Parathyroid adenoma (tissue), 2 donors: Measurements from ENCODE around the gene AGBL4.
A peak's percentile ranks its signal among the peaks of the same experiment; 100 is the strongest.

Experiments
- H2AFZ ChIP-seq: fragments of 300-600 bp; sonication (generic); one replicate; pipeline ENCODE4 v1.7.0; 2017; ENCODE audit warnings: antibody characterized with exemption, mild to moderate bottlenecking
- H3K27ac ChIP-seq: fragments of 300-600 bp; sonication (generic); one replicate; pipeline ENCODE4 v1.7.0; 2017
- H3K27me3 ChIP-seq: fragments of 300-600 bp; sonication (generic); one replicate; pipeline ENCODE4 v1.7.0; 2017; ENCODE audit warnings: low read length; ENCODE audit not compliant: control insufficient read depth, insufficient read depth
- H3K36me3 ChIP-seq: fragments of 300-600 bp; sonication (generic); one replicate; pipeline ENCODE4 v1.7.0; 2017; ENCODE audit warnings: low read length; ENCODE audit not compliant: control insufficient read depth, insufficient read depth
- H3K4me1 ChIP-seq: fragments of 300-600 bp; sonication (generic); one replicate; pipeline ENCODE4 v1.7.0; 2017; ENCODE audit warnings: control low read depth
- H3K4me2 ChIP-seq: fragments of 300-600 bp; sonication (generic); one replicate; pipeline ENCODE4 v1.7.0; 2017; ENCODE audit warnings: low read length
- H3K4me3 ChIP-seq: fragments of 300-600 bp; sonication (generic); one replicate; pipeline ENCODE4 v1.7.0; 2017; ENCODE audit warnings: low read depth, low read length
- H3K79me2 ChIP-seq: fragments of 300-600 bp; sonication (generic); one replicate; pipeline ENCODE4 v1.7.0; 2017; ENCODE audit warnings: control low read depth
- H3K9ac ChIP-seq: fragments of 300-600 bp; sonication (generic); one replicate; pipeline ENCODE4 v1.7.0; 2017; ENCODE audit warnings: mild to moderate bottlenecking
- H3K9me3 ChIP-seq: fragments of 300-600 bp; sonication (generic); one replicate; pipeline ENCODE4 v1.7.0; 2017; ENCODE audit warnings: low read length; ENCODE audit not compliant: control insufficient read depth
- TF ChIP-seq, protein P1 (sequence below): fragments of 300-600 bp; sonication (generic); IDR thresholded peaks from one replicate; pipeline ENCODE4 v1.7.0; 2017; ENCODE audit warnings: antibody characterized with exemption, mild to moderate bottlenecking
- donor health status: primary hyperparathyroidism.

Gene AGBL4

DNA sequence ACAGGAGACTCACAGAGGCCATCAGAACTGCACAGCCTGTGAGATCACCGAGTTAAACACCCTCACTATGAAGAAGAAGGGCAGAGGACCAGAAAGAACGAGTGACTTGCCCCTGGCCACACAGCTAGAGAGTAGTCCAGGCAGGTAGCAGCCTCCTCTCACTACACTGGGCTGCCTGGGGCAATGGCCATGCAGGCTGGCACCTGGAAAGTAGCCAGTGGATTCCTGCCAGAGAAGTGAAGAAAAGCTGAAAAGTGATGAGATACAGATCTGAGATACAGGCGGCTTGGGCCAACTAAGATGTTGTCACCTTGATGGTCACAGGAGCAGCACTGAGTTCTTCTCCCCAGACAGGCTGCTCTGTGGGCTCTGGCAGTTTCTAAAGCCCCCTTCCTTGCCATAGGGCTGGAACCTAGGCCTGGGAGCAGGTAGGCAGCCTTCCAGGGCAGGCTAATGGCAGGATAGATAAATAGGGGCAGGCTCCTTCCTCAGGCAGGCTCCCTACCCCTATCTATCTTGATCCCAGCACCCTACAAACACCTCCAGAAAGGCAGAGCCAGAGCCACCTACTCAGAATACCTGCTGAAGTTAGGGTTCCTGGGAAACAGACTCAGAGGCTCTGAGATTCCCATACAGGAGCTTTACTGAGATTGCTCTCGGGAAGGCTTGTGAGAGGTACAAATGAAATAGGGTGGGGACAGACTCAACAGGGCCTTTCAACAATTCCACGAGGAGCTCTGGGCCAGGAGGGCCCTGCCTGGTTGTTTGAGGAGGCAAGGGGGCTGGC is 1353.3 kb downstream of the AGBL4 start:
- Histone ChIP-seq H3K9me3 (no peaks in the 10 kb centered on the region), H3K9ac (no peak overlapping the region), H3K79me2 (no peaks in the 10 kb centered on the region), H3K36me3 (no peaks in the 10 kb centered on the region), H2AFZ (no peak overlapping the region), H3K4me1 (peaks cover 4% of the 10 kb centered on the region), H3K27me3 (no peaks in the 10 kb centered on the region), H3K4me2 (peak overlapping the region; percentile 55), H3K4me3 (peak overlapping the region; percentile 17), H3K27ac (no peak overlapping the region)
- TF ChIP-seq, protein P1, sequence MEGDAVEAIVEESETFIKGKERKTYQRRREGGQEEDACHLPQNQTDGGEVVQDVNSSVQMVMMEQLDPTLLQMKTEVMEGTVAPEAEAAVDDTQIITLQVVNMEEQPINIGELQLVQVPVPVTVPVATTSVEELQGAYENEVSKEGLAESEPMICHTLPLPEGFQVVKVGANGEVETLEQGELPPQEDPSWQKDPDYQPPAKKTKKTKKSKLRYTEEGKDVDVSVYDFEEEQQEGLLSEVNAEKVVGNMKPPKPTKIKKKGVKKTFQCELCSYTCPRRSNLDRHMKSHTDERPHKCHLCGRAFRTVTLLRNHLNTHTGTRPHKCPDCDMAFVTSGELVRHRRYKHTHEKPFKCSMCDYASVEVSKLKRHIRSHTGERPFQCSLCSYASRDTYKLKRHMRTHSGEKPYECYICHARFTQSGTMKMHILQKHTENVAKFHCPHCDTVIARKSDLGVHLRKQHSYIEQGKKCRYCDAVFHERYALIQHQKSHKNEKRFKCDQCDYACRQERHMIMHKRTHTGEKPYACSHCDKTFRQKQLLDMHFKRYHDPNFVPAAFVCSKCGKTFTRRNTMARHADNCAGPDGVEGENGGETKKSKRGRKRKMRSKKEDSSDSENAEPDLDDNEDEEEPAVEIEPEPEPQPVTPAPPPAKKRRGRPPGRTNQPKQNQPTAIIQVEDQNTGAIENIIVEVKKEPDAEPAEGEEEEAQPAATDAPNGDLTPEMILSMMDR: no peak

DNA sequence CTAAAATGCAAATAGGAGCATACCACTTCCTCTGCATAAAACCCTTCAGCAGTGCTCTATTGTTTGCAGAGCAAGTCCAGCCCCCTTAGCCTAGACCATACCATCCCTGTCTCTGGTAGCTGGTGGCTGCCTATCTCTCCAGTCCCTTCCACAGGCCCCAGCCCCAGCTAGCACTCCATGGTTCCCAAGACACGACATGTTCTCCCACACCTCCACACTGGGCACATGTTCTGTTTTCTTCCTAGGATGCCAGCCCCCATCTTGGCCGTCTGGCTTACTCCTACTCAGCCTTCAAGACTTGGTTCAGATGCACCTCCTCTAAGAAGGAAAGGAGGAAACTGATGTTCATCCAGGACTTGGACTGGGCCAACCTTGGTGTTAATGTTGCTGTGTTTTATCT is 1355.4 kb downstream of the AGBL4 start:
- H3K4me2 ChIP-seq: no peak overlapping the region
- H3K4me1 ChIP-seq: peaks cover 4% of the 10 kb centered on the region
- H3K9me3 ChIP-seq: no peaks in the 10 kb centered on the region
- H3K36me3 ChIP-seq: no peaks in the 10 kb centered on the region
- no peak overlapping the region for H2AFZ ChIP-seq
- H3K9ac ChIP-seq: no peak overlapping the region
- H3K4me3 ChIP-seq: no peak overlapping the region
- TF ChIP-seq, protein P1: no peak
- H3K27ac ChIP-seq: no peak overlapping the region
- H3K27me3 ChIP-seq: no peaks in the 10 kb centered on the region
- no peaks in the 10 kb centered on the region for H3K79me2 ChIP-seq

GRCh38 chr1:48667782-48668181 is 1356.0 kb downstream of the AGBL4 start:
- no peak overlapping the region for H3K27ac ChIP-seq

DNA sequence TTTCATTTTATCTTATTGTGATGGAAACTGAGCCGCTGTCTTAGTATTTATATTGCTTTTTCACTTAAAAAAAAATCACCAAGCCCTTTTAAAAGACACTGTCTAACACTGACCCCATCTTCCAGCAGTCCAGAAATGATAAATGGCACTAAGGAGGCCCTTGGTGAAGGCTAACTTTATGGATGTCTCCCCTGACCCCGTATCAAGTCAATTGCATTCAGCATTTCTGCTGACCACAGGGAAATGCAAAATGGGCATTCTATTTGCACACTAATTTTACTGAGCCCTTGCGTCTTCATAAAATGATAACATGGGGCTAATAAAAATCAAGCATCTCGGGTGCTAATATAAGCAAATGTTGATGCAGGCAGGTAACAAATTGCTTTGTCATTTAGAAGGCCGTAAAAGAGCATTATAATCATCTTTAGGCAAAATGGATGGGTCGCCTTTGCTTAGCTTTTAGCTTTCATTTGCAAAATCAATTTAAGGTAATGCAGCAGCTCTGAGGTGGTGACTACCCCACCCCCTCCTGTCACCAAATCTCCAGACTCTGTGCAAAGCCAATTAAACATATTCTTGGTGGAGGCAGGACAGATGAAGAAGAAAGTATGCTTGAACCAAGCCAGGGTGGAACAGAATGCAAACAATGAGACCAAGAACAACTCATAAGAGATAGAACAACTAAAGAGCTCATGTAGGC is 1357.9 kb downstream of the AGBL4 start:
- peaks cover 4% of the 10 kb centered on the region for H3K4me1 ChIP-seq
- H2AFZ ChIP-seq: no peak overlapping the region
- no peaks in the 10 kb centered on the region for H3K79me2 ChIP-seq
- no peak overlapping the region for H3K4me3 ChIP-seq
- no peaks in the 10 kb centered on the region for H3K27me3 ChIP-seq
- H3K9ac ChIP-seq: no peak overlapping the region
- no peak overlapping the region for H3K4me2 ChIP-seq
- no peaks in the 10 kb centered on the region for H3K9me3 ChIP-seq
- H3K27ac ChIP-seq: no peak overlapping the region
- no peaks in the 10 kb centered on the region for H3K36me3 ChIP-seq
- TF ChIP-seq, protein P1: no peak

More at GRCh38 chr1:48667782-48668181, 1356.0 kb downstream of the AGBL4 start:
- peaks cover 4% of the 10 kb centered on the region for H3K4me1 ChIP-seq
- H3K9ac ChIP-seq: no peak overlapping the region
- no peak overlapping the region for H3K4me3 ChIP-seq
- no peaks in the 10 kb centered on the region for H3K27me3 ChIP-seq
- H3K4me2 ChIP-seq: no peak overlapping the region
- no peaks in the 10 kb centered on the region for H3K9me3 ChIP-seq
- H3K79me2 ChIP-seq: no peaks in the 10 kb centered on the region
- no peaks in the 10 kb centered on the region for H3K36me3 ChIP-seq
- TF ChIP-seq, protein P1: no peak
- no peak overlapping the region for H2AFZ ChIP-seq
